Activated CD8-positive, alpha-beta memory T cell treated with anti-CD3 and anti-CD28 coated beads, Interleukin-2, amount 50 U/mL, for 24 hours (primary cell): ENCODE measurements around the gene CCZ1.
"Not testable (repeated sequence)": the region's sequence is repeated elsewhere in the genome, so short reads cannot be mapped to it uniquely, and the experiment has no call there.

Experiments used
- DNase-seq: peaks from one replicate; pipeline ENCODE4 v3.0.0-alpha.2; 2020; ENCODE audit errors: extremely low read depth

Gene CCZ1

GRCh38 chr7:5908835-5909234 is 10.3 kb downstream of the CCZ1 start:
- not testable (repeated sequence) for DNase-seq

GRCh38 chr7:5916529-5916928 is 18.0 kb downstream of the CCZ1 start:
- DNase-seq, result not testable (repeated sequence)

- not testable (repeated sequence) for DNase-seq
Measured at GRCh38 chr7:5924180-5924579, 25.6 kb downstream of the CCZ1 start.

GRCh38 chr7:5924630-5925029 is 26.1 kb downstream of the CCZ1 start:
- not testable (repeated sequence) for DNase-seq

- DNase-seq, result not testable (repeated sequence)
Measured at GRCh38 chr7:5926263-5926870, 27.8 kb downstream of the CCZ1 start.

- DNase-seq, result not testable (repeated sequence)
Measured at GRCh38 chr7:5930290-5930689, 31.8 kb downstream of the CCZ1 start.

GRCh38 chr7:5931250-5931649 is 32.7 kb downstream of the CCZ1 start:
- DNase-seq, result not testable (repeated sequence)

- DNase-seq, result not testable (repeated sequence)
Measured at GRCh38 chr7:5931905-5932644, 33.5 kb downstream of the CCZ1 start.

GRCh38 chr7:5934945-5935450 is 36.5 kb downstream of the CCZ1 start:
- not testable (repeated sequence) for DNase-seq

GRCh38 chr7:5963205-5963604 is 64.7 kb downstream of the CCZ1 start:
- DNase-seq, result not testable (repeated sequence)

- DNase-seq, result not testable (repeated sequence)
Measured at GRCh38 chr7:5963810-5964209, 65.3 kb downstream of the CCZ1 start.

GRCh38 chr7:5970347-5970911 is 71.9 kb downstream of the CCZ1 start, which contains the start of gene RSPH10B:
RSPH10B (minus strand) TSS chr7:5970689; CDS start chr7:5967116, 3,573 bp downstream.
- not testable (repeated sequence) for DNase-seq

GRCh38 chr7:5973580-5973979 is 75.0 kb downstream of the CCZ1 start:
- not testable (repeated sequence) for DNase-seq
